Endothelial cell (in vitro differentiated cells): Measurements from ENCODE around the gene POLR3K. TPM values are rescaled to one million over a fixed set of nuclear protein-coding genes. Genes with fewer than 3 reads are reported as not detected.

Experiments
- DNase-seq: peaks from one replicate; pipeline ENCODE4 v3.0.0; 2021; ENCODE audit warnings: low spot score
- H3K27ac Mint-ChIP-seq: one replicate; pipeline ENCODE4 v1.8.0; 2021; ENCODE audit warnings: mixed read lengths, inconsistent platforms; ENCODE audit not compliant: unreplicated experiment
- H3K27me3 Mint-ChIP-seq: one replicate; pipeline ENCODE4 v1.8.0; 2021; ENCODE audit warnings: mild to moderate bottlenecking, moderate library complexity, mixed read lengths, inconsistent platforms; ENCODE audit not compliant: unreplicated experiment
- H3K36me3 Mint-ChIP-seq: one replicate; pipeline ENCODE4 v1.8.0; 2021; ENCODE audit warnings: mild to moderate bottlenecking, low read depth, mixed read lengths, inconsistent platforms; ENCODE audit not compliant: unreplicated experiment
- H3K4me1 Mint-ChIP-seq: one replicate; pipeline ENCODE4 v1.8.0; 2021; ENCODE audit warnings: mild to moderate bottlenecking, mixed read lengths, inconsistent platforms; ENCODE audit not compliant: unreplicated experiment
- H3K4me3 Mint-ChIP-seq: one replicate; pipeline ENCODE4 v1.8.0; 2021; ENCODE audit warnings: mild to moderate bottlenecking, mixed read lengths, inconsistent platforms; ENCODE audit not compliant: unreplicated experiment
- H3K9me3 Mint-ChIP-seq: one replicate; pipeline ENCODE4 v1.8.0; 2021; ENCODE audit warnings: mixed read lengths, inconsistent platforms; ENCODE audit not compliant: unreplicated experiment
- CTCF ChIP-seq: fragments of 200-600 bp; sonication (generic); IDR thresholded peaks from one replicate; pipeline ENCODE4 v1.5.0; 2021; ENCODE audit warnings: antibody characterized with exemption; ENCODE audit not compliant: unreplicated experiment
- total RNA-seq: library from RNA; stranded (reverse); fragmentation: NEBNext Ultra II Directional; extraction: Animal tissue kit (Norgen Biotek cat#: 25700); gene quantifications from one replicate; pipeline ENCODE4 v1.2.1, GENCODE V29; 2021; ENCODE audit not compliant: unreplicated experiment

The POLR3K gene
- total RNA-seq, 1 donor from 2014 or later: 11.9 TPM

GRCh38 chr16:89391-90302 is 36.2 kb upstream of the POLR3K start:
- H3K9me3 Mint-ChIP-seq: no peaks in the 10 kb centered on the region
- peaks cover 5% of the 10 kb centered on the region for H3K4me1 Mint-ChIP-seq
- peaks cover 10% of the 10 kb centered on the region for H3K36me3 Mint-ChIP-seq
- H3K4me3 Mint-ChIP-seq: no peak overlapping the region
- TF ChIP-seq CTCF: no peak
- DNase-seq: no peak
- no peak overlapping the region for H3K27ac Mint-ChIP-seq
- H3K27me3 Mint-ChIP-seq: peaks cover 10% of the 10 kb centered on the region

DNA sequence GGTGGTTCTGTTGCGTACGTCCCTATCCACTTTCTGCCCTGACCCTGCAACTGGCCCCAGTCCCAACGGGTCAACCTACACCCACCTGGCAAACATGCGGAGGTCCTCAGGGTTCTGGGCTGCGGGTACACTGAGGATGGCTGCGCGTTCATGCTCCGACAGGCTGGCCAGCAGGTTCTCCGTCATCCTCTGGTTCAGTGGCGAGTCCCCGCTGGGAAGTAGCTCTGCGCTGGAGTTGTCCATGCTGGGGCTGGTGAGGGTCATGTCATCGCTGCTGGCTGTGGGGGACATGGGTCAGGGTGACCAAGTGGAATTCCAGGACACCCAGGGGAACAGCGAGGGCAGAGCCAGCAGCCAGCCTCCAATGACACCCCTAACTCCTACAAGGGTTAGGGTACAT is 35.2 kb upstream of the POLR3K start:
- Mint-ChIP-seq H3K27ac (no peak overlapping the region), H3K27me3 (peaks cover 13% of the 10 kb centered on the region), H3K36me3 (peaks cover 12% of the 10 kb centered on the region), H3K9me3 (no peaks in the 10 kb centered on the region), H3K4me3 (no peak overlapping the region), H3K4me1 (peaks cover 15% of the 10 kb centered on the region)
- TF ChIP-seq CTCF: no peak
- no peak for DNase-seq

DNA sequence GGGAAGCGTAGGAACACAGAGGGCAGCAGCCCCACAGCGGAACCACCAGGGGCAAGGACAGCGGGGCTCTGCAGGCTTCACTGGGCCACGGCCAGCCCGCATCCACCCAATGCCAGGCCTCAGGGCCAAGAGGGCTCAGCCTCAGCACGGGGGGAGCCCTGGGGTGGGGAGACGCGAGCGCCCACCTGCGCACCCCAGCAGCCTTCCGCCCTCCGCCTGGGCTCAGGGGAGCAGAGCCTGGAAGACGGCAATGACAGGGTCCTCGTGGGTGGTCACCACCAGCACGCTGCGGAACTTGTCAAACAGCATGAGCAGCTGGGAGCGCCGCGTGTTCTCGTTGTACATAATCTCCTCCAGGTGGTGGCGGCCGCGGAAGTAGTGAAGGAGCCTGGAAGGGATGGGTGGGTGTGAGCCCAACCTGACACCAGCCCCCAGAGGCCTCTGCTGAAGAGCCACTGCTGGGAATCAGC is 33.1 kb upstream of the POLR3K start:
- H3K4me3 Mint-ChIP-seq: peak overlapping the region; percentile 31
- DNase-seq: no peak
- no peaks in the 10 kb centered on the region for H3K9me3 Mint-ChIP-seq
- H3K36me3 Mint-ChIP-seq: peaks cover 13% of the 10 kb centered on the region
- H3K4me1 Mint-ChIP-seq: peaks cover 17% of the 10 kb centered on the region
- no peak overlapping the region for H3K27ac Mint-ChIP-seq
- TF ChIP-seq CTCF: no peak
- peaks cover 10% of the 10 kb centered on the region for H3K27me3 Mint-ChIP-seq

GRCh38 chr16:85865-86264 is 32.5 kb upstream of the POLR3K start:
- Mint-ChIP-seq H3K27ac (no peak overlapping the region), H3K4me1 (peaks cover 17% of the 10 kb centered on the region), H3K36me3 (peaks cover 13% of the 10 kb centered on the region), H3K27me3 (peaks cover 10% of the 10 kb centered on the region), H3K9me3 (no peaks in the 10 kb centered on the region), H3K4me3 (peak overlapping the region; percentile 31)
- no peak for TF ChIP-seq CTCF
- no peak for DNase-seq

DNA sequence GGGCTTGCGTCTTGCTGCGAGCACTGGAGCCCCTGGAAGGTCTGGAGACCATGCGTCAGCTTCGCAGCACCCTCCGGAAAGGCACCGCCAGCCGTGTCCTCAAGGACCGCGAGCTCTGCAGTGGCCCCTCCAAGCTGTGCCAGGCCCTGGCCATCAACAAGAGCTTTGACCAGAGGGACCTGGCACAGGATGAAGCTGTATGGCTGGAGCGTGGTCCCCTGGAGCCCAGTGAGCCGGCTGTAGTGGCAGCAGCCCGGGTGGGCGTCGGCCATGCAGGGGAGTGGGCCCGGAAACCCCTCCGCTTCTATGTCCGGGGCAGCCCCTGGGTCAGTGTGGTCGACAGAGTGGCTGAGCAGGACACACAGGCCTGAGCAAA is 32.0 kb upstream of the POLR3K start:
- TF ChIP-seq CTCF: no peak
- Mint-ChIP-seq H3K36me3 (peaks cover 10% of the 10 kb centered on the region), H3K4me1 (peaks cover 17% of the 10 kb centered on the region), H3K9me3 (no peaks in the 10 kb centered on the region), H3K27me3 (peaks cover 6% of the 10 kb centered on the region), H3K27ac (no peak overlapping the region), H3K4me3 (no peak overlapping the region)
- no peak for DNase-seq
